Measurements from ENCODE around the gene RABL6.
A peak's percentile ranks its signal among the peaks of the same experiment; 100 is the strongest.

- TF ChIP-seq CTCF (IDR thresholded peaks at IDR 0.05), result peak; percentile 82 to 92 (median 87)
- TF ChIP-seq POLR2A (IDR thresholded peaks at IDR 0.05), result no peak
Measured at GRCh38 chr9:136791516-136792276, 16.1 kb upstream of the RABL6 start.
